HG03565 (cell line): ENCODE data around the gene WFDC10A.
"Not testable (repeated sequence)": the region's sequence is repeated elsewhere in the genome, so short reads cannot be mapped to it uniquely, and the experiment has no call there.

Experiments used
- ATAC-seq: cut with Tn5 transposase; IDR thresholded peaks from one replicate; pipeline ENCODE4 v1.9.1; 2021; ENCODE audit warnings: mild to moderate bottlenecking, moderate library complexity; ENCODE audit not compliant: unreplicated experiment

Gene WFDC10A

DNA sequence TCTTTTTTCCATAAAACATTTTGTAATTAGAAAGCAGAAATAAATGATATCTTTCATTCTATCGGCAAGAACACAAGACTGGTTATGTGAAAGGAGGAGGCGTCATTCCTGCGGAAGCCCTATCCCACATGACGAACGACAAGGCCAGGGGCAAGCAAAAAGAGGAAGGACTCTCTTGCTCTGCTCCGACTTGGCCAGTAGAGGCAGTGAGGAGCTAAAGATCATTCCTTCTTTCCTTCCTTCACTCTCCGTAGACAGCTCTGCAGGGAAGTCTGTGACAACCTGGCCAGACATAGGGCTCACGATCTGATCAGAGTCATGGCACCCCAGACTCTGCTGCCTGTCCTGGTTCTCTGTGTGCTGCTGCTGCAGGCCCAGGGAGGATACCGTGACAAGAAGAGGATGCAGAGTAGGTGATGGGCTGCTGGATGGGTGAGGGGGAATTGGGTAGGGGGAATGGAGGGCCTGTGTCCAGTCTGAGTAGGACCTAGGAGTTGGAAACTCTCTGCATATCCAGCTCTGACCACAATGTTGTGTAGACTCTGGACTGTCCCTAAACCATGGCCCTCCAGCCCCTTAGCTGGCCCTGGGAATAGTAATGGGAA, at the start of gene WFDC10A:
WFDC10A (plus strand) TSS at position 244 of the 605 bp plus-strand sequence; CDS start at position 319, 75 bp downstream.
- ATAC-seq, result no peak

DNA sequence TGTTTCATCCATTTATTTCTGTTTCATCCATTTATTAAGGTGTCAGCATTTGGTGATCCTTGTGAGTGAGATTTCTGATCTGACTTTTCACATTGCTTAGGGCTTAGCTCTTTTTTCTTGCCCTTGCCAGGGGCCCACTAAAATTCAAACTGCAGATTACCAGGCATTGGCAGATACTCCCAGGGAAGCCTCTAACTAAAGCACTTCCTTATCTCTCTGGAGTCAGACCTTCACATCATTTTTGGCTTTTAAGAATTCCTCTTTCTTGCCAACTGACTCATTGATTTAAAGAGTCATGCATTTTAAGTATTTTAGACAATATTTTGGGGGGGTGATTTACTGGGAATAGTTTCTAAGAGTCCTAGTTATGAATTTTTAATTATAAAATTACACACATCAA, 47.8 kb upstream of the WFDC10A start:
- ATAC-seq, result no peak

DNA sequence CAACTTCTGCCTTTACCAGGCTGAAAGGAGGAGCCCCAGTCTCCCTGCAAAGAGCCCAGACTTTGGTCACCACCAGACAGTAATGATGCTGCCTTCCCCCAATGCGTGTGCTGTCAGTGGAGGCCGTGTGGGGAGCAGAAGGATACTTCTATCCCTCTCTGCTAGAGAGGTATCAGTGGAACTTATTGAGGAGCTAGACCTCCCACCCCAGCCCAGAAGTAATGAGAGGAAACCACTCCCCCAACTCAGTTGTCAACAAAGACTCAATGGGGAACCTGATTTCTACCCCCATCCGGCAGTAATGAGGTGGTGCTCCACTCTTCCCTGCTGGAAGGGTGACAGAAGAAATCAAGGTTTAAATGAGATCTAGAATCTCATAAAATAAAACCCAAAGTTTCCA, 46.0 kb upstream of the WFDC10A start:
- no peak for ATAC-seq

DNA sequence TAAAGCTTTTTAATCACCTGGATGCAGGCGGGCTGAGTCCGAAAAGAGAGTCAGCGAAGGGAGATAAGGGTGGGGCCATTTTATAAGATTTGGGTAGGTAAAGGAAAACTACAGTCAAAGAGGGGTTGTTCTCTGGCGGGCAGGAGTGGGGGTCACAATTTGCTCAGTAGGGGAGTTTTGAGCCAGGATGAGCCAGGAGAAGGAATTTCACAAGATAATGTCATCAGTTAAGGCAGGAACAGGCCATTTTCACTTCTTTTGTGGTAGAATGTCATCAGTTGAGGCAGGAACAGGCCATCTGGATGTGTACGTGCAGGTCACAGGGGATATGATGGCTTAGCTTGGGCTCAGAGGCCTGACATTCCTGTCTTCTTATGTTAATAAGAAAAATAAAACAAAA, 45.2 kb upstream of the WFDC10A start:
- ATAC-seq, result not testable (repeated sequence)

DNA sequence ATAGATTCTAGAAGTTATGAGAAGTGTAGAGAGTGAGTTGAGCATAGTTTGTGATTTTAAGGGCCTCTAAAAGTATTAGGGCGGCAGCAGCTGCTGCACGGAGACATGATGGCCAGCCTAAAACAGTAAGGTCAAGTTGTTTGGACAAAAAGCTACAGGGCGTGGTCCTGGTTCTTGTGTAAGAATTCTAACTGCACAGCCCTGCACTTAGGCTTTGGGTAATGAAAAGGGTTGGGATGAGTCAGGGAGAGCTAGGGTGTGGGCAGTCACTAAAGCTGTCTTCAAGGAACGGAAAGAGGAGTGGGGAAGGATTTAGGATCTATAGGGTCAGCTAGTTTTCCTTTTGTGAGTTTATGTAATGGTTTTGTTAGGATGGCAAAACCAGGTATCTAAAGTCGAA, 43.6 kb upstream of the WFDC10A start:
- ATAC-seq, result not testable (repeated sequence)

DNA sequence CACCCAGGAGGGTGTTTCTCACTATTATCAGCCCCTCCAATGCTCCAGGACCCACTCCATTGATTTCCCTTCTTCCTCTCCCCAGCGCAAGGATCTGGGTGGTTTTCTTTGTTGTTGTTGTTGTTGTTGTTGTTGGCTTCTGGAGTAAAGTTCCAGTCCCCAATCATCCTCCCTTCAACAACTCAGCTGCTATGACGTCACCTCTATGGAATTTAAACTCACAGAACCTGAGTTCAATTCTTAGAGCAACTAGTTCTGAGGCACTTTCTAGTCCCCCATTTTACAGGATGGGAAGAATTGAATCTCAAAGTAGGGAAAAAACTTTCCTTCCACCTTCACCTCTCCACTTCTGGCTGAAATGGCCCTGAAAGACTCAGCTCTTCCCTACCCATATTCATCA, 40.7 kb upstream of the WFDC10A start:
- ATAC-seq, result no peak

DNA sequence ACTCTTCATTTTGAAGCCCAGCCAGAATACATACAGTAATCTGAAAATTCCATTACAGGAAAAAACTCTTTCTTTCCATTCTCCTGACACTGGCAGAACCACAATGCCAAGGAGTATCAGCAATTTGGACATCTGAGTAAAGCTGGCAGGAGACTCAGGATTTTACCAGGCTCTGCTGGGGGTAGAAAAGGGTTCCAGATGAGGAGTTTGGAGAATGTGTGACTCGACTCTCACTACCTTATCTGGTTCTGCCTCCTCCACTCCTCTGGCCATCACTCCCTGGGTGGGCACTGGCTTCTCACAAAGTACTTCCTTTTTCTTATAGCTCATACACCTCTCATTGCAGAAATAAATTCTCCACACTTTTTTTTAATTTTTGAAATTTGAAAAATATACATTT, 39.8 kb upstream of the WFDC10A start:
- no peak for ATAC-seq

DNA sequence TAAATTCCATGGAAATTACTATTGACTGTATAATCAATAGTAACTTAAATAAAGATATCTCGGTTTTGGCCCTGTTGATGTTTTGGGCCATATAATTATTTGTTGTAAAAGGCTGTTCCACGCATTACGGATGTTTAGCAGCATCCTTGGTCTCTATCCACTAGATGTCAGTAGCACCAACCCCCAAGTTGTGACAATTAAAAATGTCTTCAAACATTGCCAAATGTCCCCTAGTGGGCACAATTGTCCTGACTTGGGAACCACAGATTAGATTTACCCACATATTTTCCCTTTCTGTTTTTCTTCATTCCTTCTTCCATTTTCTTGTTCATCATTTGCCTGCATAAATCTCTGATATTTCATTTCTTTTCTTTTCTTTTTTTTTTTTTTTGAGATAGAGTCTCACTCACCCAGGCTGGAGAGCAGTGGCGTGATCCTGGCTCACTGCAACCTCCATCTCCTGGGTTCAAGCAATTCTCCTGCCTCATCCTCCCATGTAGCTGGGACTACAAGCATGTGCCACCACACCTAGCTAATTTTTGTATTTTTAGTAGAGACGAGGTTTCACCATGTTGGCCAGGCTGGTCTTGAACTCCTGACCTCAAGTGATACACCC, 36.9 kb upstream of the WFDC10A start:
- no peak for ATAC-seq

DNA sequence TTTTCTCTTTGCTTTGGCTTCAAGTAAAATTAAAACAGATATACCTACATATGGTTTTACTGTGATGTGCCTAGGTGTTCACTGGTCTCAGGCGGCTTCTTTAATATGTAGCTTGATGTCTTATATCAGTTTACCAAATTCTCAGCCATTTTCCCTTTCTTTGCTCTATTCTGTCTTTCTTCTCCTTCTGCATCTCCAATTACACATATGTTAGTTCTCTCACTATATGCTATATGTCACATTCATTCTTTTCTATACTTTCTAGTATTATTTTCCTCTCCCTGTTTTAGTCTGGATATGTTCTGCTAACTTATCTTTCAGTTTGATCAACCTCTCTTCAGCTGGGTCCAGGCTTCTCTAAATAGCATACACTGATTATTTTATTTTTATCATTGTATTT, 36.0 kb upstream of the WFDC10A start:
- no peak for ATAC-seq

DNA sequence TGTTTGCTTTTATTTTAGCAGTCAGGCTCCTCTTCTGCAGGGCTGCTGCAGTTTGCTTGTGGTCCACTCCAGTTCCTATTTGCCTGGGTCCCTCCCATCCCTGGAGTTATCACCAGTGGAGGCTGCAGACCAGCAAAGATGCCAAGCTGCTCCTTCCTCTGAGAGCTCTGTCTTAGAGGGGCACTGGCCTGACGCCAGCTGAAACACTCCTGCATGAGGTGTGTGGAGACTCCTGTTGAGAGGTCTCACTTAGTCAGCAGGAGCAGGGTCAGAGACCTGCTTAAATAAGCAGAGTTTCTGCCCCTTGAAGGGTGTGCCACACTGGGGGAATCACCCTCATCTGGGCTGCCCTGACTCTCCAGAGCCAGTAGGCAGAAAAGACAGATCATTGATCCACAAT, 34.3 kb upstream of the WFDC10A start:
- no peak for ATAC-seq

DNA sequence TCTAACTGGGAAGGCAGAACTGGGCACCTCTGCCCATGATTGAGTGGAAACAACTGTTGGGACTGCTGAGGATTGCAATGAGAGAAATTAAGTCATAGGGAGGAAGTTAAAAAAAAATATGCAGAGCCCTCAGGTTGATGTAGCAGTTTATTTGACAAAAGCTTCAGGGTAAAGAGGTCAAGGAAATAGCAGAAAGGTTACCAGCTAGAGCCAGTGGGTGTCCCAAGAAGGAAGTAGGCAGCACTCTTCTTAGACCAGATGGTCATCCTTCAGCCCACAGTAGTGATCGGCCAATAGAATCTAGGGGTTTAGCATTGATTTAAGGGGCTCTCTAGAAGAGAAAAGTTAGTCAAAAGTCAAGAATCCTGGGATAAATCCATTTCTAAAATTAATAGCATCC, 21.7 kb upstream of the WFDC10A start:
- no peak for ATAC-seq

DNA sequence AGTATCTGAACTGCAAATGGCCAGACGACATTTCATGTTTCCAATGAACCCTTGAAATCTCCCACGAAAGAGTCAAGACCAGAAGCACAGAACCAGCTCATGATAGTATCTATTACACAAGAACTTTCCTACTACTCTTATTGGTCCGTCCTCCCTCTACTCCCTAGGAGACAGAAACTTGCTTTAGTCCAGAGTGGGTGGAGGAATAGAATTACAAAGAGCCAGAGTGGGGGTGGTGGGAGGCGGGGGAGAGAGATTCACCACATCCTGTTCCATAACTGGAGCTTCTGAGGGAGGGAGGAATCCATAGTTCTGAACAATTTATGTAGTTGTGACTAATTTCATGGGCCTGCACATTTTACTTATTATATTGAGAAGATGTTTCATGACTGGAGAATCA, 18.5 kb upstream of the WFDC10A start:
- ATAC-seq, result no peak

DNA sequence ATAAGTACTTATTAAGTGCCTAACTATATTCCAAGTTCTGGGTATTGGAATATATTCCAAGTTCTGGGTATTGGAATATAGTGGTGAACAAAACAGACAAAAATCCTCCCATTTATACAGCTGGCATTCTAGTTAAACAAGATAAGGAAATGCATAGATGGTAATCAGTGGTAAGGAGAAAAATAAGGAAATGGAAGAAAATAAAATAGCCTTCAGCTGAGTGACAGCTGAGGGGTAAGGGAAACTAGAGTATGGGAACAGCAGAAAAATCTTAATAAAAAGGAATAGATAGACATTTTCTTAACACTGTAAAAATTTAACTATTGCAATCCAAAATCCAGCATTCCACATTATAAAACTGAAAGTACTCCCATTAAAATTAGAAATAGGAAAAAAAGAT, 17.2 kb upstream of the WFDC10A start:
- no peak for ATAC-seq

DNA sequence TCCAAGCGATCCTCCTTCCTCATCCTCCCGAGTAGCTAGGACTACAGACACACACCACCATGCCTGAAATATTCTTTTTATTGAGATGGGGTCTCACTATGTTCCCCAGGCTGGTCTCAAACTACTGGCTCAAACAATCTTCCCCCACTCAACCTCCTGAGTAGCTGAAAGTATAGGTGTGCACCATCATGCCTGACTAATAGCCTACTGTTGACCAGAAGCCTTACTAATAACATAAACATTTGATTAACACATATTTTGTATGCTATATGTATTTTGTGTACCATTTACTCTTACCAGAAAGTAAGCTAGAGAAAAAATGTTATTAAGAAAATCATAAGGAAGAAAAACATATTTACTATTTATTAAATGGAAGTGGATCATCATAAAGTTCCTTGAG, 11.9 kb upstream of the WFDC10A start:
- no peak for ATAC-seq

DNA sequence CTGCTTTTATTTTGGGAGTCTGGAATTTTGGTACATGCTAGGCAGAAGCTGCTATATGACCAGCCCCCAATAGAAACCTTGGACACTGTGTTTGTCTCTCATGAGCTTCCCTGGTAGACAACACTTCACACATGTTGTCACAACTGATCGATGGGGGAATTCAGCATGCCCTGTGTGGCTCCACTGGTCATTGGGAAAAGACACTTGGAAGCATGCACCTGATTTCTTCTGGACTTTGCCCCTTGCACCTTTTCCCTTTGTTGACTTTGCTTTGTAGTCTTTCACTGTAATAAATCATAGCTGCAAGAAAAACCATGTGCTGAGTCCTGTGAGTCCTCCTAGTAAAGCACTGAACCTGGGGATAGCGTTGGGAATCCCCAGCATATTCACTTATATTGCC, 7.9 kb upstream of the WFDC10A start:
- no peak for ATAC-seq

DNA sequence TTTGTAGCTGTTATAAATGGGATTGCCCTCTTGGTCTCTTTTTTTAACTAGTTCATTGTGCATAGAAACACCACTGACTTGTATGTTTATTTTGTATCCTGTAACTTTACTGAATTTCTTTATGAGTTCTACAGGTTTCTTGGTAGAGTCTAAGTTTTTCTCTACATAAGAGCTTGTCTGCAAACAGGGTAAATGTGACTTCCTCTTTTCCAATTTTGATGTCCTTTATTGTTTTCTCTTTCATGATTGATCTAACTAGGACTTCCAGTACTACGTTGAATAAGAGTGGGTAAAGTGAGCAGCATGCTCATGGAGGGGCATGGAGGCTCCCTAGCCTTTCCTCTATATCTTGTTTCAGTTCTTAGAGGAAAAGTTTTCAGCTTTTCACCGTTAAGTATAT, 3.0 kb upstream of the WFDC10A start:
- ATAC-seq, result no peak

DNA sequence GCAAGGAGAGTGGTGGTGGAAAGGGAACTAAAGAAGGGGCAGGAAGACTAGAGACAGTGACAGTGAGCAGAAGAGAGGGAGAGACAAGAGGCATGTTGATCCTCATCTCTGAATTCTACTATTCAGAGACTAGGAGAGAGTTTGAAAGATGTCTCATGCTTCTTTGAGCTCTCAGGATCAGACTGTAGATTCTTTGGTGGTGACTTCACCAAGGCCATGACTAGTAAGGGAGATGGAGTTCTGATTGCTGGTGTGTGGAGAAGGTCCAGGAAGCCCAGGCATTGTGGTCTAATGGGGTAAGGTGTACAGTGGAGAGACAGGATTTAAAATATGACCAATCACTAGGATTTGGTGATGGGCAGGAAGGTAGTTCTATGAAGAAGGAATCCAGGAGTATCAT, 832 bp downstream of the WFDC10A start:
- no peak for ATAC-seq

DNA sequence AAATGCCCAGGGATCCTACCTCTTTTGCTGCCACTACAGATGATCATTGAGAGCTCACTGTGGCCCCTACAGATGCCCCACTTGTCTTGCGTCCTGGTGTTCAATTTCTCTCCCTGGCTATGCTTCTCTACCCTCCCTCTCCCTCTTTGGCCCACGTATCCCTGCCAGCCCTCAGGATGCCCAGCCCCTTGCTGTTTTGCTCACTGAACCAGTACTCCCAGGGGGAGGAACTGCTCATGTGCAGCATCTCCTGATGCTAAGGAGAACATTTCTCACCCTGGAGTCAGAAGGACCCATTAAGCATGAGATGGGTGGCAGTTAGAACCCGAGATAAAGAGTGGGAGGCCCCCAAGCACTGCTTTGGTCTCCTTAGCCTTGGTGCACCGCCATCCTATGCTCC, 1.6 kb downstream of the WFDC10A start, which contains the start of gene WFDC9:
WFDC9 (minus strand) TSS at position 101 of the 400 bp plus-strand sequence. CDS start 21,103 bp downstream, outside the sequence.
- ATAC-seq, result no peak

DNA sequence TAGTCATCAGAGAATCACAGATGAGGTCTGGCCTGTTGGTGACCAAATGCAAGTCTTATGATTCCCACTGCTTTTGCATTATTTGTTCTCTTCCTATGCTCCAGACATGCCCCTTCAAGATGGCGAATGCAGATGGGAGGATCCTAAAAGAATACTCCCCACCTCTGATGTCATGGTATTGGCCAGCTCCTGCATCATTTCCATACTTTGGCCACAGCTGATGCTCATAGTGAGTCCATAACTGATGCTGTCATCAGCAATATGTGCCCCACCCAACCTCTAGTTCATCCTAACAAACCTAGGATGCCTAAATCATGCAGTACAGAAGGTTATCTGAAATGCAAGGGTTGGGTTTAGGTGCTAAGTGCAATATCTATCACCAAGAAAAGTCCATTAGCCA, 7.0 kb downstream of the WFDC10A start:
- no peak for ATAC-seq

DNA sequence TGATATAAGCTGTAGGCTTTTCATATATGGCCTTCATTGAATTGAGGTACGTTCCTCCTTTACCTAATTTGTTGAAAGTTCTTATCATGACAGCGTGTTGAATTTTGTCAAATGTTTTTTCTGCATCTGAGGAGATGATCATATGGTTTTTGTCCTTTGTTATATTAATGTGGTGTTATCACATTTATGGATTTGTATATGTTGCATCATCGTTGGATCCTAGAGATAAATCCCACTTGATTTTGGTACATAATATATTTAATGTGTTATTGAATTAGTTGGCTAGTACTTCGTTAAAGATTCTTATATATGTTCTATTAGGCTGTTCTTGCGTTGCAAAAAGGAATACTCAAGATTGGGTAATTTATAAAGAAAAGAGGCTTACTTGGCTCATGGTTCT, 10.1 kb downstream of the WFDC10A start:
- no peak for ATAC-seq

DNA sequence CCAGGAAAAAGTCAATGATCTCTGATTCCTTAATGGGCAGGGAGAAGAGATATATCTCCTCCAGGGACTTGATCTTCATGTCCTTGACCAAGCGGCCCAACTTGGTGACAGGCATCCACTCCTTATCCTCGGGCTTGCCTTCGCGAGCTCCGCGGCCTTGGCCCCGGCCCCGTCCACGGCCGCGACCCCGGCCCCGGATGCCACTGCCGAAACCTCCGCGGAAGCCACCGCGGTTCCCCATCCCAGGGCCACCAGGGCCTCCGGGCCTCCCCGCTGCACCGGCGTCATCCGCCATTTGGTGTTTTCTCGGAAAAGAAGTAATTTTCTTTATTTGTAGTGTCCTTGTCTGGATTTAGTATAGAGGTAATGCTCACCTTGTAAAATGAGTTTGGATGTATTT, 11.5 kb downstream of the WFDC10A start:
- not testable (repeated sequence) for ATAC-seq

DNA sequence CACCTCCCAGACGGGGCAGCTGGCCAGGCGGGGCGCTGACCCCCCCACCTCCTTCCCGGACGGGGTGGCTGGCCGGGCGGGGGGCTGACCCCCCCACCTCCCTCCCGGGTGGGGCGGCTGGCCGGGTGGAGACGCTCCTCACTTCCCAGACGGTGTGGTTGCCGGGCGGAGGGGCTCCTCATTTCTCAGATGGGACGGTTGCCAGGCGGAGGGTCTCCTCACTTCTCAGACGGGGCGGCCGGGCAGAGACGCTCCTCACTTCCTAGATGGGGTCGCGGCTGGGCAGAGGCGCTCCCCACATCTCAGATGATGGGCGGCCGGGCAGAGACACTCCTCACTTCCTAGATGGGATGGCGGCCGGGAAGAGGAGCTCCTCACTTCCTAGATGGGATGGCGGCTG, 16.3 kb downstream of the WFDC10A start:
- ATAC-seq, result not testable (repeated sequence)

DNA sequence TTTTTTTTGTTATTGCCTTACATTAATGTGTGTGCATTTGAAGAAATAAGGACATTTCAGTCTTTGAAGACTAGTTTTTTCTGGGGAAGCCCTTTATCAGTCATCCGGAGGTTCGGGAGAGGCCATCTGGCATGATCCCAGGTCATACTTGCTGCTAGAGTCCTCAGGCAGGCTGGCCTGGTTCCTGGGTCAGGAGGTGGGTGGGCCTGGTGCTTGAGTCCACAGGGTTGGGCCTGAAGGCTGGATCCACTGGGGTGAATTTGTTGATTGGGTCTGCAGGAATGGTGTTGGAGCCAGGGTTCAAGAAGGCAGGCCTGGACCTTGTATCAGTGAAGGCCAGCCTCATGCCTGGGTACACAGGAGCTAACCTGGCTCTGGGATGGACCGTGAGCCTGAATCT, 17.3 kb downstream of the WFDC10A start:
- ATAC-seq, result no peak
